ENCODE results near the gene PDE4D.
"Not testable (repeated sequence)": the region's sequence is repeated elsewhere in the genome, so short reads cannot be mapped to it uniquely, and the experiment has no call there.

Gene PDE4D

GRCh38 chr5:59020611-59021285 is 872.8 kb downstream of the PDE4D start:
- DNase-seq, result no peak

- no peak for DNase-seq
These were observed 874.4 kb downstream of the PDE4D start for GRCh38 chr5:59019078-59019477.

- DNase-seq, result no peak
These were observed 876.6 kb downstream of the PDE4D start for GRCh38 chr5:59016925-59017324.

GRCh38 chr5:59008816-59009473 is 884.6 kb downstream of the PDE4D start:
- no peak for DNase-seq

- DNase-seq, result no peak
These were observed 886.0 kb downstream of the PDE4D start for GRCh38 chr5:59007460-59008063.

- DNase-seq, result no peak
These were observed 887.4 kb downstream of the PDE4D start for GRCh38 chr5:59005934-59006701.

GRCh38 chr5:59003641-59004040 is 889.9 kb downstream of the PDE4D start:
- no peak for DNase-seq

GRCh38 chr5:59003124-59003523 is 890.4 kb downstream of the PDE4D start:
- DNase-seq, result no peak

GRCh38 chr5:59002162-59002825 is 891.2 kb downstream of the PDE4D start:
- no peak for DNase-seq

- no peak for DNase-seq
These were observed 891.8 kb downstream of the PDE4D start for GRCh38 chr5:59001716-59002115.

- no peak for DNase-seq
These were observed 892.4 kb downstream of the PDE4D start for GRCh38 chr5:59001154-59001553.

GRCh38 chr5:59000211-59000610 is 893.3 kb downstream of the PDE4D start:
- no peak for DNase-seq

- DNase-seq, result no peak
These were observed 893.7 kb downstream of the PDE4D start for GRCh38 chr5:58999804-59000203.

GRCh38 chr5:58998544-58998943 is 895.0 kb downstream of the PDE4D start:
- DNase-seq, result no peak

- DNase-seq, result not testable (repeated sequence)
These were observed 897.7 kb downstream of the PDE4D start for GRCh38 chr5:58995779-58996178.

- no peak for DNase-seq
These were observed 900.1 kb downstream of the PDE4D start for GRCh38 chr5:58993461-58993860.

- DNase-seq, result no peak
These were observed 904.6 kb downstream of the PDE4D start for GRCh38 chr5:58988938-58989337.

GRCh38 chr5:58987193-58987592 is 906.3 kb downstream of the PDE4D start:
- no peak for DNase-seq

- DNase-seq, result no peak
These were observed 907.2 kb downstream of the PDE4D start for GRCh38 chr5:58986281-58986680.

- no peak for DNase-seq
These were observed 907.8 kb downstream of the PDE4D start for GRCh38 chr5:58985759-58986158.

GRCh38 chr5:58985311-58985710 is 908.2 kb downstream of the PDE4D start:
- no peak for DNase-seq

- no peak for DNase-seq
These were observed 909.7 kb downstream of the PDE4D start for GRCh38 chr5:58983526-58984452.

Measured in CD4-positive, alpha-beta T cell treated with Interferon gamma for 1 hour (primary cell).